ENCODE results near the gene FNBP1.

GRCh38 chr9:129888293-129889121 is 154.5 kb downstream of the FNBP1 start:
- TF ChIP-seq CTCF (IDR thresholded peaks at IDR 0.05) (no peak), EZH2 (IDR thresholded peaks at IDR 0.05; ENCODE audit: borderline replicate concordance, insufficient read depth, low read depth, low read length, poor library complexity, severe bottlenecking) (no peak)

All from B cell (primary cell).